Hematopoietic multipotent progenitor cell treated with erythropoietin and hydrocortisone succinate and interleukin-3 and kit ligand, for 6 days (in vitro differentiated cells): ENCODE measurements around the gene GLMP.

Source experiments
- DNase-seq: peaks from one replicate; pipeline ENCODE4 v3.0.0-alpha.2; 2015

GLMP gene

GRCh38 chr1:156285437-156285836, 10.0 kb downstream of the GLMP start:
- no peak for DNase-seq

GRCh38 chr1:156284757-156285156, 10.7 kb downstream of the GLMP start:
- DNase-seq, result no peak

DNA sequence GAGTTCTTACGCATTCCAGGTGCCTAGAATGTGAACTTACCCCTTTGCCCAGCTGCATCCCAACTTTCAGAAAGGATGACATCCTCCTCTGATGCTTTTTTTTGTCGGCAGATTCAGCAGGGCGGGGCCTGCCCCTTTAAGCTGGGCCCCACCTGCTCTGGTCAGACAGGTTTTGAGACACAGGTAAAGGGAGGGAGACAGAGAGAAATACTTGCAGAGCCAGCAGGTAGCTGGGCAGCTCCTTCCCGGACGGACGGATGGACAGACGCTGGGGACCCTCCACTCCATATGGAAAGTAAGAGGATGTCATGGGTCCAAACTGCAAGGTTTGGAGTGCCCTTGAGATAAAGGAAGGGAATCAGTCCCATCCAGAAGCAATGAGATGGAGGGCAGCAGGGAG, 11.4 kb downstream of the GLMP start, which contains the start of gene TMEM79:
TSS of gene TMEM79 (plus strand) at position 214 of the 400 bp plus-strand sequence. CDS start 902 bp downstream, outside the sequence.
- DNase-seq, result no peak

DNA sequence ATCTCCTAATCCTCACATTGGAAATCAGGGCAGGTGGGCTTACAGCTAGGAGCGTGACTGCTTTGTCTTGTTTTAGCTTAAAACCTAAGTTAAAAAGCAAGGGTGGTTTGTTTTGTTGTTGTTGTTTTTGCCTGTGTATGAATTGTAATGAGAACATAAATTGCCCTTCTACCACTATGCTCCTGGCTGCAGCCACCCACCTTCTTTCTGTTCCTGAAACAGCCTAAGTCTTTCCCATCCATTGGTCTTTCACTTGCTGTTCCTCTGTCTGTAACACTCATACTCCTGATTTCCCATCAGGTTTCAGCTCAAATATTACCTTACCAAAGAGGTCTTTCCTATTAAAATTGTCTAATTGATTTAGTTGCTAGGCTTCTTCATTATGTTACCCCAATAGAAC, 12.0 kb downstream of the GLMP start:
- peak; percentile 9 for DNase-seq

- DNase-seq, result peak; percentile 99
These were observed 12.8 kb downstream of the GLMP start, which contains the start of gene SMG5 for GRCh38 chr1:156282479-156283222. Gene SMG5, minus strand, starts transcription at chr1:156282825. Its CDS starts 145 bp downstream, at chr1:156282680.

GRCh38 chr1:156281693-156282478, 13.6 kb downstream of the GLMP start:
- DNase-seq, result peak; percentile 47

- peak; percentile 87 for DNase-seq
These were observed 14.2 kb downstream of the GLMP start for GRCh38 chr1:156281281-156281680.

GRCh38 chr1:156279837-156280236, 15.6 kb downstream of the GLMP start:
- no peak for DNase-seq

DNA sequence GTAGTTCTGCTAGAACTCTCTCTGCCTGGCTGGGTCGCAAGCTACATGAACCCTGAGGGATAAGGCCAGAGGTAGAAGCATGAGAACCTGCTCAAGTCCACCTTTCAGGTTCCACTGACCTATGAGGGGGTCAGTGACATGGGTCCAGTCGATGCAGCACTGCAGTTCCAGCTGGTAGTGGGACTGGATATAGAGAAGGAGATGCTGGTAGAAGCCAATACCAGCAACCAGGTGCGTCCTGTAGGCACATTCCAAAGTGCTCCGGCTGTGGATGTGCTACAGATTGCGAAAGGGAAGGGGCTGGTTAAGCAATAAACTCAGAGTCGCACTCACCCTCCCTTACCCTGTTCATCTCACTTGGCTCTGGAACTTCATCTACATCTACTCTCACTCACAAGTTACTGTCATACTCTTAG, 18.5 kb downstream of the GLMP start:
- DNase-seq, result peak; percentile 40

- peak; percentile 35 for DNase-seq
These were observed 18.9 kb downstream of the GLMP start for GRCh38 chr1:156276532-156276931.

- DNase-seq, result no peak
These were observed 25.2 kb downstream of the GLMP start for GRCh38 chr1:156270314-156270713.

DNA sequence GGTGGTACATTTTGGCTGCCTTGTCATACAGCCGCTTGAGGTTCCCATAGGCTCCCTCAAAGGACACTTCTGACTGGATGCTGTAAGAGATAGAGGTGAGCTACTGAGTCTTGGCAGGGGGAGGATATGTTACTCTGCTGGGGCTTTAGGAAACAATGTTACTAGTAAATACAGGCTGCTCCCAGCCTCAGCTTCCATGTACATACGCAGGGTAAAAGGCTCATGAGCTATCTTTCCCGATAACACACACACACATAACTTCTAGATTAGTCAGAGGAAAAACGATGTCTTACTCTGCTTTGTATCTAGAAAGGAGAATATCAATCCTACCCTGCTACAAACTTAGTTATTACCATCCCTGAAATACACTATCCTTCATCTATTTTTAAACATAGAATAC, 27.1 kb downstream of the GLMP start:
- DNase-seq, result no peak

- no peak for DNase-seq
These were observed 29.4 kb downstream of the GLMP start for GRCh38 chr1:156266051-156266450.

GRCh38 chr1:156263288-156263655, 32.2 kb downstream of the GLMP start:
- DNase-seq, result no peak

- no peak for DNase-seq
These were observed 32.8 kb downstream of the GLMP start for GRCh38 chr1:156262461-156263287.

GRCh38 chr1:156260896-156261295, 34.6 kb downstream of the GLMP start:
- no peak for DNase-seq

DNA sequence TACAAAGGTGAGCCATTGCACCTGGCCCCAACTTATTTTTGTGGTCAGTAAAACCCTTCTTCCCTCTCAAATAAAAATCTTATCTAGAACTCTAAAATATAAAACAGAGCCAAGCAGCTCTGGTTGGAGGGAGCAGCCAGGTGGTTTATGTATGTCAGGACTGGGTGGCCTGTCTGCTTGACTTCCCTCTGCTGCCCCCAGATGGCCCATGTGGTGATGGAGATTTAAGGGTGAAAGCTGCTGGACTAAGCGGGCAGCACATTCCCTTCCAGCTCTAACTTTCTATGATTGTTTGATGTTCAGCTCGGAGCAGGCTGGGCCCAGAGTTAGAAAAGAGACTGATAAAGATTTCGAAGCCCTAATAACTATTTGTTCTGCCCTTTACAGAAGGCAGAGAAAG, 35.7 kb downstream of the GLMP start:
- DNase-seq, result peak; percentile 39

DNA sequence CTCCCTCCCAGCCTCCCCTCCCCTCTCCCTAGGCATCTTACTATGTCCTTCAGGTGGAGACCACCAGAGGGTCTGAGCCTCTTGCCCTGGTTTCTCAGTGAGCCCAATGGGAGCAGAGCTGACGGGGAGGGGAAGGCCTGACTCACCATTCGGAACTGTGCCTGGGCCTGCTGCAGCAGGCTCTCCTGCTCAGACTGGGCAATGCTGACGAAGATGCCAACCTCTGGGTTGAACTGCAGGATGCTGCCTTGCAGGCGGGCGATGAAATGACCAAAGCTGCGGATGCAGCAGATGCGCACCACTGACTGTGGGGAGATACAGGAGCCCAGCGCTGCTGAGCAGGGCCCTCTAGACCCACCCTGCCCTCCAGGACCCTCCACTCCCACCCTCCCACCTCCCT, 36.6 kb downstream of the GLMP start:
- DNase-seq, result no peak

GRCh38 chr1:156257711-156258110, 37.8 kb downstream of the GLMP start:
- DNase-seq, result peak; percentile 46

DNA sequence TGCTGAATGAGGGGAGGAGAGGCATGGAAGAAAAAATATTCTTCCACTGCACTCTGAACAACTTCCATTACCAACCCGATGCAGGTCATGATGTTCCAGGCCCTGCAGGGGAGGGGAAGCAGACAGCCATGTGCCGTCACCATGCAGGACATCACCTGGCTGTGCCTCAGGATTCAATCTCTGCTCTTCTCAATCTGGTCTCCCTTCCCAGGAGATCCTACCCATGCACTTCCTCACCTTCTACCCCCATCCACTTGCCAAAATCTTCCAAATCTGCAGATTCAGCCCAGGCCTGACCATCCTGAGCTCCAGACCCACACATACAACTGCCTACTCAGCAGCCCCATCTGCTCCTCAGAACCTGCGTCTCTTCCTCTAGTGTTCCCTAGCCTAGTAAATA, 41.8 kb downstream of the GLMP start:
- no peak for DNase-seq

GRCh38 chr1:156251527-156251926, 44.0 kb downstream of the GLMP start:
- peak; percentile 56 for DNase-seq

DNA sequence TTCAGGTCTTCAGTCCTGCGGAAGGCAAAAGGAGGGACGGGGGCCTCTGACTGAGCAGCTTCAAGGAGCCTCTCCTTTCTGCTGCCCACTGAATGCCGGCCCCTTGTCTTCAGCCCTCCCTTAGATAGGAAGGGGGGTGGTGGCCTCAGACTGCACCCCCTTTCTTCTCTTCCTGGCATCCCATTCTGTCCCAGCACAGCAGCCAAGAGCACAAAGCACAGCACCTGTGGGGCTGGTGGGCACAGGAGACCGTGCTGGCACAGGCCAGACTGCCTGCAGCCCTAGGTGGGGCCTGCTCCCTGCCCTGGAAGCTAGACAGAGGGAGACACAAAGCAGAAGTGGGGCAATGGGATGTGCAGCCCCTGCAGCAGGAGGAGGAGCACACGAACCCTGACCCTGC, 45.9 kb downstream of the GLMP start:
- no peak for DNase-seq

GRCh38 chr1:156248323-156248683, 47.2 kb downstream of the GLMP start:
- DNase-seq, result no peak
